ENCODE results near the gene SCAF4. TPM values are rescaled to one million over a fixed set of nuclear protein-coding genes. Genes with fewer than 3 reads are reported as not detected.

SCAF4 gene
- total and polyA plus RNA-seq, 10 of the 15 experiments (the other 5 are each of a cell fraction or from before 2014, with no cell fraction given), result 4.3 to 49.3 (median 16.0) TPM

- TF ChIP-seq HSF1 (IDR thresholded peaks at IDR 0.05; ENCODE audit: low read depth, low read length) (no peak), MAX (IDR thresholded peaks at IDR 0.05; ENCODE audit: low read depth, low read length) (no peak), POU2F2 (IDR thresholded peaks at IDR 0.05; ENCODE audit: borderline replicate concordance, low read depth, low read length) (no peak), ZNF622 (IDR thresholded peaks at IDR 0.05) (no peak), JUNB (IDR thresholded peaks at IDR 0.05) (no peak), SREBF2 (IDR thresholded peaks at IDR 0.05; ENCODE audit: low read length) (no peak)
Observed at GRCh38 chr21:31728191-31728590, 3.7 kb downstream of the SCAF4 start (continued).

- Histone ChIP-seq H3K27ac (ENCODE audit: control insufficient read depth, insufficient read depth) (no peak overlapping the region), H4K20me1 (ENCODE audit: control insufficient read depth, insufficient read depth) (peaks cover 6% of the 10 kb centered on the region; the same call in 1 of the 2 replicates), H3K27me3 (replicated peaks in 1 of 2; ENCODE audit: control insufficient read depth in 2 of 2, insufficient read depth in 2 of 2, low read length in 1 of 2) (no peaks in the 10 kb centered on the region), H3K36me3 (ENCODE audit: control insufficient read depth in 2 of 2, insufficient read depth in 2 of 2, low read length in 1 of 2) (peaks cover 1 to 2% of the 10 kb centered on the region in 2 experiments; a peak in 2 of 4 replicates), H3K9me3 (replicated peaks; ENCODE audit: control insufficient read depth, insufficient read depth, low read length) (no peaks in the 10 kb centered on the region; the same call in 2 of the 3 replicates), H3K4me3 (0 out of 2 replicates have a peak overlapping the region, but pooled peaks have one; percentile 9), H3K9ac (ENCODE audit: control insufficient read depth, insufficient read depth, low read length) (no peak overlapping the region), H2AFZ (ENCODE audit: control insufficient read depth, low read depth, low read length) (no peak overlapping the region), H3K79me2 (ENCODE audit: control insufficient read depth, insufficient read depth, low read length) (peaks cover 93% of the 10 kb centered on the region), H3K4me2 (ENCODE audit: control insufficient read depth, insufficient read depth) (no peak overlapping the region), H3K4me1 (ENCODE audit: control insufficient read depth, insufficient read depth, low read length) (peaks cover 12% of the 10 kb centered on the region; the same call in 1 of the 2 replicates)
- DNase-seq (ENCODE audit: low read depth, low spot score) (no peak), FAIRE-seq (no peak), ATAC-seq (no peak)
- CTCF ChIA-PET, result interaction anchor here (0.8 kb wide), 1 partner anchor 13 kb away, joined by 3 read pairs; no protein-coding TSS in a partner anchor
- intact Hi-C loops (cut with micrococcal nuclease; ENCODE audit: unreplicated experiment), result no loop called here
- POLR2A ChIA-PET, result no interaction called here
- 100% methylated on average over 7 of the region's 7 CpGs for WGBS (ENCODE audit: insufficient coverage, insufficient replicate concordance, low lambda C conversion rate, missing lambda C conversion rate)
- SMC1A ChIA-PET (ENCODE audit: uncharacterized antibody, unreplicated experiment), result no interaction called here
- RAD21 ChIA-PET (ENCODE audit: unreplicated experiment), result no interaction called here
- BruUV-seq (replicated peaks), result no TSS peak
- in situ Hi-C loops (cut with MboI), result no loop called here
- TF ChIP-seq E2F4 (IDR thresholded peaks at IDR 0.05; ENCODE audit: low read depth, low read length) (no peak), SUZ12 (IDR thresholded peaks at IDR 0.05; ENCODE audit: unreplicated experiment) (no peak), PBX3 (IDR thresholded peaks at IDR 0.05; ENCODE audit: insufficient replicate concordance, low read depth, low read length) (no peak), IRF4 (IDR thresholded peaks at IDR 0.05; ENCODE audit: low read depth, low read length) (no peak), MTA3 (IDR thresholded peaks at IDR 0.05; ENCODE audit: borderline replicate concordance, low read length) (no peak), CBX3 (IDR thresholded peaks at IDR 0.05; ENCODE audit: borderline replicate concordance, low read depth) (no peak), SMAD5 (IDR thresholded peaks at IDR 0.05; ENCODE audit: low read depth) (no peak), EED (IDR thresholded peaks at IDR 0.05; ENCODE audit: low read depth) (no peak), ZBTB40 (IDR thresholded peaks at IDR 0.05; ENCODE audit: borderline replicate concordance) (no peak), TBL1XR1 (IDR thresholded peaks at IDR 0.05; ENCODE audit: low read depth, low read length) (no peak), TCF12 (IDR thresholded peaks at IDR 0.05; ENCODE audit: low read depth, low read length) (no peak)
Observed at GRCh38 chr21:31727181-31727580, 4.7 kb downstream of the SCAF4 start.
